Activated CD8-positive, alpha-beta memory T cell treated with anti-CD3 and anti-CD28 coated beads for 48 hours (primary cell): Measurements from ENCODE around the gene PDGFA.

ENCODE experiments used
- DNase-seq, 3 experiments: peaks; one replicate each; pipeline ENCODE4 v3.0.0-alpha.2; 2020; ENCODE audit warnings: low read depth in 2 of 3, low spot score in 2 of 3

The PDGFA gene

GRCh38 chr7:462173-463103, 57.2 kb downstream of the PDGFA start:
- no peak for DNase-seq

DNA sequence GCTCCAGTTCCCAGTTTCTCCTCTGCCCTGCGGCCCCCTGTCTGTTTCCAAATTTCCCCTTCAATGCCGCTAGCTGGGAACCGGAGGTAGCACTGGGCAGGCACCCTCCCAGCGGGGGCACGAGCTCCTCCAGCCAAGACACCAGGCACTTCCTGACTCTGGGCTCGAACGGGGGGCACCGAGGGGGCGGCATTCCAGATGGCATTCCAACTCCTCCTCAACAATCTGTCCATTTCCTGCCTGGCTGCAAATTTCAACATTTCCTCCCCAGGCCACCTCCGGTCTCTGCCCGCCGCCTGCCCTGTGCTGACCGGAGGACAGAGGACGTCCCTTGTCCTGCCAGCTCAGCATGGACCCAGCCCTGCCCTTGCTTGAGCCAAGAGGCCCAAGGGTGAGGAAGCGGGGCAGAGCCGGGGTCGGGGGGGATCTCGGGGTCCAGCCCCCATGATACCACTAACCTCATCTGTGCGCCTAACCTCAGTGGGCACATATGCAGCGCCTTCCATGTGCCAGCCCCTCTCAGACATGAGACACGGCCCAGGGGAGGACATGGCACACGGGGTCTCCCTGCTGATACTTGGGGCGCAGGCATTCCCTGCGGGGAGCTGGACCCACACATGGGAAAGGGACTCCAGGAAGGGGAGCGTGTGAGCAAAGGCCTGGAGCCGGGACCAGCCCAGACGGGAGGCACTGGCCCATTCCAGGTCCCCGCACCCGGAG, 58.0 kb downstream of the PDGFA start:
- DNase-seq = no peak

DNA sequence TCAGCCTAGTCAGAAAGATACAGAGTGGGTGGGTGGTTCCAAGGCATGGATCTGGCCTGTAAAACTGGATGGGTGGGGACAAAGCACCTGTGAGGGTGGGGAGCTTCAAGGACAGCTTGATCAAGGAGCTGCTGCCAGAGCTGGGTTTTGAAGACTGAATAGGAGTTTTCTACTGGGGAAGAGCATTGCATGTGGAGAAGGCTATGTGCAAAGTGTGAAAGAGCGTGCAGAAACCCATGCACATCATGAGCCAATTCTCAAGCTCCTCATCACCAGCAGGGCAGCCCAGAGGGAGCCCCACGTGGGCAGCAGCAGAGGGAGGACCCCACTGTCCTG, 58.6 kb downstream of the PDGFA start:
- no peak for DNase-seq

GRCh38 chr7:460374-461116, 59.1 kb downstream of the PDGFA start:
- DNase-seq = no peak

- no peak for DNase-seq
These were observed 59.9 kb downstream of the PDGFA start for GRCh38 chr7:459584-460373.

DNA sequence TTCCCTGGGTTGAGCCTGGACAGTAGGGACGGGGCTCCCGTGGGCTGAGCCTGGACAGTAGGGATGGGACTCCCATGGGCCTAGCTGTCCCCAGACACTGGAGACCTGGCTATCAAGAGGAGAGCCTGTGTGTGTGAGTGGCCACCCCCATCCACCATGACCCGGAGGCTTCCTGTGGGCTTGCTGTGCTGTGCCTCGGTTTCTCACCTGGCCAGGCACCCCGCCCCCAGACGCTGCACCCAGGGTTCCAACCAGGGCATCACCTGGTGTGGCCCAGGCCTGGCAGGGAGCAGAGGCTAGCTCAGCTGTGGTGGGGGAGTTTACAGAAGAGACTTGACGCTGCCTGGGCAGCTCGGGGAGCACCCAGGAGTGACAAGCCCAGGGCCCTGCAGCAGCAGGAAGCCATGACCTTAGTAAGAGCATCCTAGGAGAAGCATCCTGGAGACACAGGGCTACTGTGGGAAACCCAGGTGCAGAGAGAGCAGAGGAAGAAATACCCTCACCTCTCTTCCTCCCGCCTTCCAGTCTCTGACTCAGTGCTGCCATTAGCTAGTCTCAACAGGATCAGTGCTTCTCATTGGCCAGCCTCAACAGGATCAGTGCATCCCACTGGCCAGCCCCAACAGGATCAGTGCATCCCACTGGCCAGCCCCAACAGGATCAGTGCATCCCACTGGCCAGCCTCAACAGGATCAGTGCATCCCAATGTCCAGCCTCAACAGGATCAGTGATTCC, 61.0 kb downstream of the PDGFA start:
- no peak for DNase-seq

DNA sequence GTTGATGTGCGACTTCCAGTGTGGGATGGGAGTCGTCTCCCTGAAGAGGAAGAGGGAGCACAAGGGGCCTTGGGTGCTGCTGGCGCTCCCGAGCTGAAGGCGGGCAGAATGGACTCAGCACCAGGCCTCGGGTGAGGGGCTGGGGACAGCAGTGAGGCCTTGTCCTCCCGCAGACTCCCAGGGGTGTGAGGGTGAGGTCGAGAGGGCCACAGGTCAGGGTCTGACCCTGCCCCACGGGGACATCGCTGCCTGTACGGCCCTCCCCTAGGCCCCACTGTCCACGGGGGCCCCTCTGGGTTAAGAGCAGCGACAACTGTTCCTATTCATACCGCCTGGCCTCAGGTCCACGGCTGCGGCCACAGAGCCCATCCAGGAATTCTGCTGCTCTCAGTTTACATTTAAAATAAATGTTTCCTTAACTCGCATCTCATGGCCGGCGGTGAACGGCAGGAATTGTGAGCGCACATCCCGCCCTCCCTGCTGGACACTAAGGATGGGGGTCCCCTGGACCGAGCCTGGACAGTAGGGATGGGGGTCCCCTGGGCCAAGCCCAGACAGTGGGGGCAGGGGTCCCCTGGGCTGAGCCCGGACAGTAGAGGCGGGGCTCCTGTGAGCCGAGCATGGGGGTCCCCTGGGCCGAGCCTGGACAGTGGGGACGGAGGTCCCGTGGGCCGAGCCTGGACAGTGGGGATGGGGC, 61.7 kb downstream of the PDGFA start:
- DNase-seq = no peak

GRCh38 chr7:455110-455928, 64.3 kb downstream of the PDGFA start:
- DNase-seq = no peak

DNA sequence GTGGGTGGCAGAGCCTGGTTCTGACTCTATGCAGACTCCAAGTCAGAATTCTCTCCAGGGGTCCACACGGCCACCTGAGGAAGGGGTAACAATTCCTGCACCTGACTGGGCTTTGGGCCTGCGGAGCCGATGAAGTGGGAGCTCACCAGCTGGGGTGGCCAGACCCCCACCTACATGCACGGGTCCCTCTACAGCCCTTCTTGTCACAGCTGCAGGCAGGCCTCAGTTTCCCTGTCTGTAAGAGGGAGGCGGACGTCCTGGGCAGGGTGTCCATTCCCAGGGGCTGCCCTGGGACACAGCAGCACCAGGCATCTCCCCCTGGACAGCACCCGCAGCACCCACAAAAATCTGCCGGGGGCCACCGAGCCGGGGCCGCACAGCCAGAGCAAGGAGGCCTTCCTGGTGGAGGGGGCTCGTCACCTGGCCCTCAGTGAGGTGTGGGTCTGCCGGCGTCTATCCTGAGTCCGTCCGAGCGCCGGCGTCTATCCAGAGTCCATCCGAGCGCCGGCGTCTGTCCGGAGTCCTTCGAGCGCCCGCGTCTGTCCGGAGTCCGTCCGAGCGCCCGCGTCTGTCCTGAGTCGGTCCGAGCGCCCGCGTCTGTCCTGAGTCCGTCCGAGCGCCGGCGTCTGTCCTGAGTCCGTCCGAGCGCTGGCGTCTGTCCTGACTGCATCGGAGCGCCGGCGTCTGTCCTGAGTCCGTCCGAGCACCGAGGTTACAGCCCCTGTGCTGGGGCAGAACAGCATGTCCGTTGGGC, 65.1 kb downstream of the PDGFA start:
- DNase-seq = no peak

- no peak for DNase-seq
These were observed 65.9 kb downstream of the PDGFA start for GRCh38 chr7:453597-454306.

DNA sequence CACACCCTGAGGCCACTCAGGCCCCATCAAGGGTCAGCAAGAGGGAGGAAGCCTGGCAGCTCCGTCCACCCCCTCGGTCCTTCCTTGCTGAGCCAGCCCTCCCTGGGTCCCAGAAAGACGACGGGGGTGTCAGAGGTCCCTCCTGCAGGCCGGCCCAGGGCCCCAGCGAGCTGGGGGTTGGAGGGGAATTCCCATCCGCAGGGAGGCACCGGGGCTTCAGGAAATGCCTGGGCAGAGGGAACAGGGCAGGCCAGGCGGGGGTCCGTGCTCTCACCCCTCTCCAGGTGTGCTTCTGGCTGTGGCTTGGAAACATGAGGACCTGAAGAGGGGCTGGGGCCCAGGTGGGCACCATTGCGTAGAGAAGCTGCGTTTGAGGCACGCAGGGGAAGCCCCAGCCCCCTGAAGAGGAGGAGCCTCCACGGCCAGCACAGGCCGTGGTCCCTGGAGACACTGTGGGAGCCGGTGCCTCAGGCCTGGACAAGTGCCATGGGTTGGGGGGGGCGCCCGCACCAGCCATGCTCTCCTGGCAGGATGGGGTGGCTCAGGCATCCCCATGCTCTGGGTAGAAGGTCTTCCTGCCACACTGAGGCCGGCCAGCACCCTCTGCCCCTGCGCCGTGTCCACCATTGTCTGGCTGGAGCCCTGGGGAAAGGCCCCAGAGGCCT, 66.7 kb downstream of the PDGFA start:
- DNase-seq = no peak

- DNase-seq = no peak
These were observed 67.4 kb downstream of the PDGFA start for GRCh38 chr7:452226-452751.

GRCh38 chr7:451255-452225, 68.1 kb downstream of the PDGFA start:
- DNase-seq = no peak

DNA sequence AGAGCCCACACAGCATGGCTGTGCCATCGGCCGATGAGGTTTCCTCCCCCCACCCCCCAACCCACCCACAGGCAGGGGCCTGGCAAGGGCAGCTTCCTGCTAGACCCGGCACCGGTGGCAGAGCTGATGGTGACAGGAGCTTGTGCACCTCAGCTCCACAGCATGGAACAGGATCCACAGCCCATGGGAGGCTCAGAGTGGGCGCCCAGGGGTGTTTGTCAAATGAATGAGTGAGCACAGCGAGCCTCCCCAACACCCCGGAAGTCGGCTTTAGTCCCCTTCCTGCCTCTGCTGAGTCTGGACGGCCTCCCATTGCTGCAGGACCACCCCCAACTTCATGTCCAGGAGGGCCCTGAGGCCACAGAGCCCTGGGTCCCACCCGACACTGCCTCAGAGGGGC, 68.9 kb downstream of the PDGFA start:
- no peak for DNase-seq

DNA sequence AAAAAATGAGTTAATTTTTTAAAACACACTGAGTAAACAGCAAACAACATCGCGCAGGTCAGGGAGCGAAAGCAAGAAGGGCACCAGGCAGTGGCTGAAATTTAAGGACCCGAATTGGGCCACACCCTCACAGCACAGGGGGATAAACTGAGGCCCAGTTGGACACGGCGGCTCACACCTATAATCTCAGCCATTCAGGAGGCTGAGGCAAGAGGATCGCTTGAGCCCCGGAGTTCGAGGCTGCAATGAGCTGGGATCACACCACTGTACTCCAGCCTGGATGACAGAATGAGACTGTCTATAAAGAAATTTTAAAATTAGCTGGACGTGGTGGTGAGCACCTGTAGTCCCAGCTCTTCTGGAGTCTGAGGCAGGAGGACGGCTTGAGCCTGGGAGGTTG, 69.6 kb downstream of the PDGFA start:
- DNase-seq = no peak
